Endothelial cell of umbilical vein (primary cell): ENCODE results near the gene AHCY.
"Not testable (repeated sequence)": the region's sequence is repeated elsewhere in the genome, so short reads cannot be mapped to it uniquely, and the experiment has no call there.

Experiments used
- GATA2 ChIP-seq: IDR thresholded peaks from 2 replicates; pipeline ENCODE4 v1.7.0; 2011; ENCODE audit warnings: low read depth, mild to moderate bottlenecking, moderate library complexity, mixed read lengths, low read length; ENCODE audit not compliant: insufficient read length, insufficient read depth
- JUN ChIP-seq: IDR thresholded peaks from 2 replicates; pipeline ENCODE4 v1.6.1; 2011; ENCODE audit warnings: borderline replicate concordance, low read depth; ENCODE audit not compliant: insufficient read length, insufficient read depth
- POLR2A ChIP-seq: IDR thresholded peaks from 2 replicates; pipeline ENCODE4 v1.6.1; 2012; ENCODE audit warnings: low read depth, mild to moderate bottlenecking, control low read depth, low read length
- POLR2AphosphoS5 ChIP-seq: IDR thresholded peaks from 2 replicates; pipeline ENCODE4 v1.6.1; 2012; ENCODE audit warnings: low read depth, mild to moderate bottlenecking, control low read depth, low read length, moderate library complexity; ENCODE audit not compliant: insufficient read depth
- TF ChIP-seq, protein P1 (sequence below), 2 donors: IDR thresholded peaks; 1 replicate in 1 of 2; 2 replicates in 1 of 2; pipeline ENCODE4 v1.5.1; 2011; ENCODE audit warnings: low read length in 2 of 2, mild to moderate bottlenecking in 2 of 2, moderate library complexity in 2 of 2, control low read depth in 1 of 2, inconsistent platforms in 1 of 2, low read depth in 1 of 2; ENCODE audit not compliant: insufficient read depth in 1 of 2; ENCODE audit errors: extremely low read depth in 1 of 2
- TF ChIP-seq, protein P2 (sequence below): IDR thresholded peaks from 2 replicates; pipeline ENCODE4 v1.6.1; 2011; ENCODE audit not compliant: insufficient read depth, insufficient read length

DNA sequence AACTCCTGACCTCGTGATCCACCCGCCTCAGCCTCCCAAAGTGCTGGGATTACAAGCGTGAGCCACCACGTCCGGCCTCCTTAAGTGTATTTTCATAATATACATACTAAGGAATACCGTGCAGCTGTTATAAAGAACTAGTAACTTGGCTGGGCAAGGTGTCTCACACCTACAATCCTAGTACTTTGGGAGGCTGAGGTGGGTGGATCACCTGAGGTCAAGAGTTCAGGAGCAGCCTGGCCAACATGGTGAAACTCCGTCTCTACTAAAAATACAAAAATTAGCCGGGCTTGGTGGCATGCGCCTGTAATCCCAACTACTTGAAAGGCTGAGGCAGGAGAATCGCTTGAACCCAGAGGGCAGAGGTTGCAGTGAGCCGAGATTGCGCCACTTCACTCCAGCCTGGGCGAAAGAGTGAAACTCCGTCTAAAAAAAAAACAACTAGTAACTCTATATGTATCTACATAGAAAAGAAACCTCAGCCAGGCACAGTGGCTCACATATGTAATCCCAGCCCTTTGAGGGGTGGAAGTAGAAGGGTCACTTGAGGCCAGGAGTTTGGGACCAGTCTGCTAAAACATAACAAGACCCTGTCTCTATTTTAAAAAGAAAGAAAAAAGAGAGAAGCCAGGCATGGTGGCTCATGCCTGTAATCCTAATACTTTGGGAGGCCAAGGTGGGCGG, 27.8 kb upstream of the AHCY start:
- TF ChIP-seq, protein P1, sequence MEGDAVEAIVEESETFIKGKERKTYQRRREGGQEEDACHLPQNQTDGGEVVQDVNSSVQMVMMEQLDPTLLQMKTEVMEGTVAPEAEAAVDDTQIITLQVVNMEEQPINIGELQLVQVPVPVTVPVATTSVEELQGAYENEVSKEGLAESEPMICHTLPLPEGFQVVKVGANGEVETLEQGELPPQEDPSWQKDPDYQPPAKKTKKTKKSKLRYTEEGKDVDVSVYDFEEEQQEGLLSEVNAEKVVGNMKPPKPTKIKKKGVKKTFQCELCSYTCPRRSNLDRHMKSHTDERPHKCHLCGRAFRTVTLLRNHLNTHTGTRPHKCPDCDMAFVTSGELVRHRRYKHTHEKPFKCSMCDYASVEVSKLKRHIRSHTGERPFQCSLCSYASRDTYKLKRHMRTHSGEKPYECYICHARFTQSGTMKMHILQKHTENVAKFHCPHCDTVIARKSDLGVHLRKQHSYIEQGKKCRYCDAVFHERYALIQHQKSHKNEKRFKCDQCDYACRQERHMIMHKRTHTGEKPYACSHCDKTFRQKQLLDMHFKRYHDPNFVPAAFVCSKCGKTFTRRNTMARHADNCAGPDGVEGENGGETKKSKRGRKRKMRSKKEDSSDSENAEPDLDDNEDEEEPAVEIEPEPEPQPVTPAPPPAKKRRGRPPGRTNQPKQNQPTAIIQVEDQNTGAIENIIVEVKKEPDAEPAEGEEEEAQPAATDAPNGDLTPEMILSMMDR (IDR thresholded peaks at IDR 0.05; ENCODE audit: extremely low read depth in 1 of 2, insufficient read depth in 1 of 2, low read depth in 1 of 2, low read length in 2 of 2): not testable (repeated sequence)
- not testable (repeated sequence) for TF ChIP-seq POLR2AphosphoS5, JUN, POLR2A, GATA2
- TF ChIP-seq, protein P2, sequence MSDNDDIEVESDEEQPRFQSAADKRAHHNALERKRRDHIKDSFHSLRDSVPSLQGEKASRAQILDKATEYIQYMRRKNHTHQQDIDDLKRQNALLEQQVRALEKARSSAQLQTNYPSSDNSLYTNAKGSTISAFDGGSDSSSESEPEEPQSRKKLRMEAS: not testable (repeated sequence)
